ENCODE results near the gene IL3. TPM values are rescaled to one million over a fixed set of nuclear protein-coding genes. Genes with fewer than 3 reads are reported as not detected.

The IL3 gene
- total RNA-seq, 1 experiment from 2014 or later: not detected

GRCh38 chr5:132069561-132069960 is 9.1 kb downstream of the IL3 start (continued):
- TF ChIP-seq, protein P1, sequence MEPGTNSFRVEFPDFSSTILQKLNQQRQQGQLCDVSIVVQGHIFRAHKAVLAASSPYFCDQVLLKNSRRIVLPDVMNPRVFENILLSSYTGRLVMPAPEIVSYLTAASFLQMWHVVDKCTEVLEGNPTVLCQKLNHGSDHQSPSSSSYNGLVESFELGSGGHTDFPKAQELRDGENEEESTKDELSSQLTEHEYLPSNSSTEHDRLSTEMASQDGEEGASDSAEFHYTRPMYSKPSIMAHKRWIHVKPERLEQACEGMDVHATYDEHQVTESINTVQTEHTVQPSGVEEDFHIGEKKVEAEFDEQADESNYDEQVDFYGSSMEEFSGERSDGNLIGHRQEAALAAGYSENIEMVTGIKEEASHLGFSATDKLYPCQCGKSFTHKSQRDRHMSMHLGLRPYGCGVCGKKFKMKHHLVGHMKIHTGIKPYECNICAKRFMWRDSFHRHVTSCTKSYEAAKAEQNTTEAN (CRISPR knock-in tag; IDR thresholded peaks at IDR 0.05): no peak
- TF ChIP-seq E2F1 (CRISPR knock-in tag; IDR thresholded peaks at IDR 0.05): no peak
- TF ChIP-seq JAZF1 (CRISPR knock-in tag; IDR thresholded peaks at IDR 0.05): no peak

GRCh38 chr5:132069994-132070393 is 9.5 kb downstream of the IL3 start:
- POLR2A ChIA-PET: no interaction called here
- ATAC-seq (no peak), DNase-seq (ENCODE audit: low spot score) (no peak)
- CTCF ChIA-PET: no interaction called here
- no peaks in the 10 kb centered on the region for H3K36me3 Mint-ChIP-seq
- no peak overlapping the region for H3K27ac Mint-ChIP-seq
- H3K27me3 Mint-ChIP-seq (ENCODE audit: low read depth): no peaks in the 10 kb centered on the region
- H3K4me1 Mint-ChIP-seq: peaks cover 2% of the 10 kb centered on the region; the same call in 1 of the 2 replicates
- TF ChIP-seq ATF1 (CRISPR knock-in tag; IDR thresholded peaks at IDR 0.05) (no peak), NR1H2 (CRISPR knock-in tag; IDR thresholded peaks at IDR 0.05) (no peak), EMX1 (CRISPR knock-in tag; IDR thresholded peaks at IDR 0.05) (no peak), NFATC4 (CRISPR knock-in tag; IDR thresholded peaks at IDR 0.05) (no peak), ZBTB21 (CRISPR knock-in tag; IDR thresholded peaks at IDR 0.05; ENCODE audit: borderline replicate concordance) (no peak), GTF2I (CRISPR knock-in tag; conservative IDR thresholded peaks at IDR 0.05) (no peak), PRRX2 (CRISPR knock-in tag; IDR thresholded peaks at IDR 0.05) (no peak), PRDM15 (CRISPR knock-in tag; IDR thresholded peaks at IDR 0.05) (no peak)
- TF ChIP-seq, protein P2, sequence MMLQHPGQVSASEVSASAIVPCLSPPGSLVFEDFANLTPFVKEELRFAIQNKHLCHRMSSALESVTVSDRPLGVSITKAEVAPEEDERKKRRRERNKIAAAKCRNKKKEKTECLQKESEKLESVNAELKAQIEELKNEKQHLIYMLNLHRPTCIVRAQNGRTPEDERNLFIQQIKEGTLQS (CRISPR knock-in tag; conservative IDR thresholded peaks at IDR 0.05): no peak
- no peak overlapping the region for H3K4me3 Mint-ChIP-seq
- H3K9me3 Mint-ChIP-seq: no peaks in the 10 kb centered on the region

- H3K27me3 Mint-ChIP-seq (ENCODE audit: low read depth): no peaks in the 10 kb centered on the region
- H3K27ac Mint-ChIP-seq: no peak overlapping the region
- no peak for DNase-seq (ENCODE audit: low spot score)
- no peaks in the 10 kb centered on the region for H3K36me3 Mint-ChIP-seq
- ATAC-seq: no peak
- ChIA-PET POLR2A (no interaction called here), CTCF (interaction anchor here (1.8 kb wide), 1 partner anchor 8 kb away, joined by 6 read pairs; no protein-coding TSS in a partner anchor)
- H3K4me3 Mint-ChIP-seq: no peak overlapping the region
- H3K9me3 Mint-ChIP-seq: no peaks in the 10 kb centered on the region
- no peaks in the 10 kb centered on the region for H3K4me1 Mint-ChIP-seq
- TF ChIP-seq, protein P3, sequence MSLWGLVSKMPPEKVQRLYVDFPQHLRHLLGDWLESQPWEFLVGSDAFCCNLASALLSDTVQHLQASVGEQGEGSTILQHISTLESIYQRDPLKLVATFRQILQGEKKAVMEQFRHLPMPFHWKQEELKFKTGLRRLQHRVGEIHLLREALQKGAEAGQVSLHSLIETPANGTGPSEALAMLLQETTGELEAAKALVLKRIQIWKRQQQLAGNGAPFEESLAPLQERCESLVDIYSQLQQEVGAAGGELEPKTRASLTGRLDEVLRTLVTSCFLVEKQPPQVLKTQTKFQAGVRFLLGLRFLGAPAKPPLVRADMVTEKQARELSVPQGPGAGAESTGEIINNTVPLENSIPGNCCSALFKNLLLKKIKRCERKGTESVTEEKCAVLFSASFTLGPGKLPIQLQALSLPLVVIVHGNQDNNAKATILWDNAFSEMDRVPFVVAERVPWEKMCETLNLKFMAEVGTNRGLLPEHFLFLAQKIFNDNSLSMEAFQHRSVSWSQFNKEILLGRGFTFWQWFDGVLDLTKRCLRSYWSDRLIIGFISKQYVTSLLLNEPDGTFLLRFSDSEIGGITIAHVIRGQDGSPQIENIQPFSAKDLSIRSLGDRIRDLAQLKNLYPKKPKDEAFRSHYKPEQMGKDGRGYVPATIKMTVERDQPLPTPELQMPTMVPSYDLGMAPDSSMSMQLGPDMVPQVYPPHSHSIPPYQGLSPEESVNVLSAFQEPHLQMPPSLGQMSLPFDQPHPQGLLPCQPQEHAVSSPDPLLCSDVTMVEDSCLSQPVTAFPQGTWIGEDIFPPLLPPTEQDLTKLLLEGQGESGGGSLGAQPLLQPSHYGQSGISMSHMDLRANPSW (CRISPR knock-in tag; conservative IDR thresholded peaks at IDR 0.05; ENCODE audit: low read depth): no peak
- TF ChIP-seq SP1 (CRISPR knock-in tag; conservative IDR thresholded peaks at IDR 0.05) (no peak), USF1 (CRISPR knock-in tag; IDR thresholded peaks at IDR 0.05) (no peak), ZNF232 (CRISPR knock-in tag; IDR thresholded peaks at IDR 0.05) (no peak), FOXK1 (CRISPR knock-in tag; IDR thresholded peaks at IDR 0.05) (no peak)
- TF ChIP-seq, protein P1 (CRISPR knock-in tag; IDR thresholded peaks at IDR 0.05): no peak
- TF ChIP-seq, protein P4, sequence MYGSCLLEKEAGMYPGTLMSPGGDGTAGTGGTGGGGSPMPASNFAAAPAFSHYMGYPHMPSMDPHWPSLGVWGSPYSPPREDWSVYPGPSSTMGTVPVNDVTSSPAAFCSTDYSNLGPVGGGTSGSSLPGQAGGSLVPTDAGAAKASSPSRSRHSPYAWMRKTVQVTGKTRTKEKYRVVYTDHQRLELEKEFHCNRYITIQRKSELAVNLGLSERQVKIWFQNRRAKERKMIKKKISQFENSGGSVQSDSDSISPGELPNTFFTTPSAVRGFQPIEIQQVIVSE (CRISPR knock-in tag; IDR thresholded peaks at IDR 0.05; ENCODE audit: borderline replicate concordance): no peak
Observed at GRCh38 chr5:132070460-132071337, 10.2 kb downstream of the IL3 start.

Measured in WTC11 (cell line).